Measurements from ENCODE around the gene MOB3A. TPM values are rescaled to one million over a fixed set of nuclear protein-coding genes. Genes with fewer than 3 reads are reported as not detected.
A peak's percentile ranks its signal among the peaks of the same experiment; 100 is the strongest.
"Not testable (repeated sequence)": the region's sequence is repeated elsewhere in the genome, so short reads cannot be mapped to it uniquely, and the experiment has no call there.

MOB3A gene
- total RNA-seq, 6 donors from 2014 or later, result 35.4 to 107 (median 60.7) TPM

GRCh38 chr19:2129486-2129885, 33.4 kb upstream of the MOB3A start:
- no peaks in the 10 kb centered on the region for H3K4me1 ChIP-seq
- no peak overlapping the region for H3K27ac ChIP-seq
- ATAC-seq (ENCODE audit: low FRiP score in 2 of 2) (no peak), DNase-seq (peak in 1 of 2 donors; percentile 61)
- TF ChIP-seq POLR2AphosphoS5 (IDR thresholded peaks at IDR 0.05), result no peak
- no peak for TF ChIP-seq EP300 (IDR thresholded peaks at IDR 0.05)
- TF ChIP-seq, protein P1, sequence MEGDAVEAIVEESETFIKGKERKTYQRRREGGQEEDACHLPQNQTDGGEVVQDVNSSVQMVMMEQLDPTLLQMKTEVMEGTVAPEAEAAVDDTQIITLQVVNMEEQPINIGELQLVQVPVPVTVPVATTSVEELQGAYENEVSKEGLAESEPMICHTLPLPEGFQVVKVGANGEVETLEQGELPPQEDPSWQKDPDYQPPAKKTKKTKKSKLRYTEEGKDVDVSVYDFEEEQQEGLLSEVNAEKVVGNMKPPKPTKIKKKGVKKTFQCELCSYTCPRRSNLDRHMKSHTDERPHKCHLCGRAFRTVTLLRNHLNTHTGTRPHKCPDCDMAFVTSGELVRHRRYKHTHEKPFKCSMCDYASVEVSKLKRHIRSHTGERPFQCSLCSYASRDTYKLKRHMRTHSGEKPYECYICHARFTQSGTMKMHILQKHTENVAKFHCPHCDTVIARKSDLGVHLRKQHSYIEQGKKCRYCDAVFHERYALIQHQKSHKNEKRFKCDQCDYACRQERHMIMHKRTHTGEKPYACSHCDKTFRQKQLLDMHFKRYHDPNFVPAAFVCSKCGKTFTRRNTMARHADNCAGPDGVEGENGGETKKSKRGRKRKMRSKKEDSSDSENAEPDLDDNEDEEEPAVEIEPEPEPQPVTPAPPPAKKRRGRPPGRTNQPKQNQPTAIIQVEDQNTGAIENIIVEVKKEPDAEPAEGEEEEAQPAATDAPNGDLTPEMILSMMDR (IDR thresholded peaks at IDR 0.05), result no peak
- TF ChIP-seq POLR2A (IDR thresholded peaks at IDR 0.05), result no peak
- no peak overlapping the region for H3K4me3 ChIP-seq
- H3K36me3 ChIP-seq, result peaks cover 17 to 92% (median 77%) of the 10 kb centered on the region in 4 donors
- H3K27me3 ChIP-seq, result no peaks in the 10 kb centered on the region
- 89 to 100% methylated on average over 2 to 7 of the region's 11 CpGs for WGBS, 2 donors
- H3K9me3 ChIP-seq, result no peaks in the 10 kb centered on the region

DNA sequence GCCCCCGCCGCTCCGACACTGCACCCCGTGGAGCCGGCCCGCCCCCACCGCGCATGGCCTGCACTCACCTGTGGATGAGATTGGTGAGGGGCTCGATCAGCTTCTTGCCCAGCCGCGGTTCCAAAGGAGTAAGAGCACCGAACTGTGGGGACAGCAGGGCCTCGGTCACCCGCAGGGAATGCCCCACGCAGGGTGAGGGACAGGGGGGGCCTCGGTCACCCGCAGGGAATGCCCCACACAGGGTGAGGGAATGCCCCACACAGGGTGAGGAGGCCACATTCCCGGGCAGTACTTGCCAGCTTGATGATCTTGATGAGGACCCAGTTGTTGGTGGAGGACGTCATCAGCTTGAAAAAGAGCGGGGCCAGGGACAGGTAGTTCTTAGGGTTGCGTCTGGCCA, 32.9 kb upstream of the MOB3A start:
- Histone ChIP-seq H3K36me3 (peaks cover 17 to 94% (median 80%) of the 10 kb centered on the region in 4 donors), H3K4me1 (no peaks in the 10 kb centered on the region), H3K4me3 (no peak overlapping the region), H3K27me3 (no peaks in the 10 kb centered on the region), H3K27ac (no peak overlapping the region), H3K9me3 (no peaks in the 10 kb centered on the region)
- TF ChIP-seq POLR2A (IDR thresholded peaks at IDR 0.05), result no peak
- no peak for TF ChIP-seq POLR2AphosphoS5 (IDR thresholded peaks at IDR 0.05)
- TF ChIP-seq EP300 (IDR thresholded peaks at IDR 0.05), result no peak
- TF ChIP-seq, protein P1 (IDR thresholded peaks at IDR 0.05), result no peak
- DNase-seq (peak in 1 of 2 donors; percentile 48), ATAC-seq (ENCODE audit: low FRiP score in 2 of 2) (no peak)
- WGBS, 2 donors, result 93 to 100% methylated on average over 4 to 12 of the region's 21 CpGs

DNA sequence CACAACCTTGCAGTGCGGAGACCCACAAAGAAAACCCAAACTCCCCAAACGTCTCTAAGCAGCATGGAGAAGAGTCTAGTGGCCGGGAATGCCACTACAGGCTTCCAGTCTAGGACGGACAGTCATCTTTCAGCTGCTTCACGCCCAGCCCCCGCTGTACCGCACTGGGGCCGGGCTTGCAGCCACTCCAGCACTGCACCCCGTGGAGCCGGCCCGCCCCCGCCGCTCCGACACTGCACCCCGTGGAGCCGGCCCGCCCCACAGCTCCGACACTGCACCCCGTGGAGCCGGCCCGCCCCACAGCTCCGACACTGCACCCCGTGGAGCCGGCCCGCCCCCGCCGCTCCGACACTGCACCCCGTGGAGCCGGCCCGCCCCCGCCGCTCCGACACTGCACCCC, 32.1 kb upstream of the MOB3A start:
- WGBS, 2 donors, result 89 to 94% methylated on average over 3 of the region's 34 CpGs

DNA sequence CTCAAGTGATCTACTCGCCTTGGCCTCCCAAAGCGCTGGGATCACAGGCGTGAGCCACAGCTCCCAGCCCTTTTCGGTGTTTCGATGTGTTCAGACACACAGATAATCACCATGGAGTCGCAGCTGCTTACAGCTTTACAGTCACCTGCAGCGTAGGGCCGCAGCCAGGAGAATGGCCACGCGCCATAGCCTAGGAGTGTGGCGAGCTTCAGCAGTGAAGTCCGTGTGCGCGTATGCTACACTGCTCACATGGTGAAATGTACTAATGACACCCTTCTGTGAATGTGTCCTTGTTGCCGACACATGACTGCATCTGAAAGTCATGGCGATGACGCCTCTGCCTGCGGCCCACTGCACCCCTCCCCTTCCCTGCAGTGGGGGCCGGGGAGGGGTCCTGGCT, 31.6 kb upstream of the MOB3A start:
- Histone ChIP-seq H3K36me3 (peaks cover 17 to 94% (median 85%) of the 10 kb centered on the region in 4 donors), H3K9me3 (no peaks in the 10 kb centered on the region), H3K4me1 (no peaks in the 10 kb centered on the region), H3K27ac (no peak overlapping the region), H3K27me3 (no peaks in the 10 kb centered on the region), H3K4me3 (no peak overlapping the region)
- TF ChIP-seq POLR2AphosphoS5 (IDR thresholded peaks at IDR 0.05) (no peak), POLR2A (IDR thresholded peaks at IDR 0.05) (no peak), EP300 (IDR thresholded peaks at IDR 0.05) (no peak)
- TF ChIP-seq, protein P1 (IDR thresholded peaks at IDR 0.05), result no peak
- ATAC-seq (ENCODE audit: low FRiP score in 2 of 2), result no peak
- 83% methylated on average over 11 to 19 of the region's 19 CpGs for WGBS, 2 donors
- DNase-seq, result peak in 1 of 2 donors; percentile 49

More for the DNA sequence above, 32.1 kb upstream of the MOB3A start:
- H3K27ac ChIP-seq; ATAC-seq (ENCODE audit: low FRiP score in 2 of 2); H3K4me3 ChIP-seq; H3K27me3 ChIP-seq; H3K4me1 ChIP-seq; H3K9me3 ChIP-seq: not testable (repeated sequence)
- H3K36me3 ChIP-seq, result peaks cover 17 to 94% (median 83%) of the 10 kb centered on the region in 4 donors
- peak in 1 of 2 donors; percentile 81 for DNase-seq

DNA sequence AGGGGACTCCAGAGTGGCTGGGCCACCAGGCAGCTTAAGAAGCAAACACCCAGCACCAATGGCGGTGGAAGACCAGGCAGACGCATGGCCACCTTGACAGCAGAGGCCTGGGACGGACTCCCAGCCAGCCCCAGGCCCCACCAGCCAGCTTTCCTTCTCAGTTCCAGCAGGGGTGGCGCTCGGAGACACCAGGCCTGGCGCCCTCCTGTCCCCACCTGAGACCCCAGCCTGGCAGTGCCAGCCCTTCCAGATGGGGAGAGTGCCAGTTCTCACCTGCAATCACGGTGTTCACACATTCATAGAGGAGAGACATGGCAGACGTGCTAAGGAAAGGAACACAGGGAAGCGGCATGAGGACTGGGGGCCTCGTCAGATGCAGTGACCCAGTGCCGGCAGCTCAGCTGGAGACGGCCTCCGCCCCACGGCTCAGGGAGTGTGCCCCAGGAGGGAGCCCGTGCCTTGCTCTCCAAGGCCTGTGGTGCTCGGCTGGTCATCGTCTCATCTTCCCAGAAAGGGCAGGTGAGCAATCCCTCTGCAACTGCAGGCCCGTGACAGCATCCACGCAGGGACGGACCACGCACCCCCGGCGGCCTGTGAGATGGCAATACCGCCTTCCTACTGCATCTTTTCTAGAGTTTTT, 30.9 kb upstream of the MOB3A start:
- TF ChIP-seq EP300 (IDR thresholded peaks at IDR 0.05), result no peak
- no peak for TF ChIP-seq POLR2A (IDR thresholded peaks at IDR 0.05)
- Histone ChIP-seq H3K27ac (no peak overlapping the region), H3K4me3 (no peak overlapping the region), H3K27me3 (no peaks in the 10 kb centered on the region), H3K9me3 (no peaks in the 10 kb centered on the region), H3K36me3 (peaks cover 14 to 94% (median 85%) of the 10 kb centered on the region in 4 donors), H3K4me1 (no peaks in the 10 kb centered on the region)
- 95 to 97% methylated on average over 19 to 24 of the region's 24 CpGs for WGBS, 2 donors
- ATAC-seq (ENCODE audit: low FRiP score in 2 of 2) (no peak), DNase-seq (no peak)

Measured in upper lobe of left lung (tissue), 6 donors.